Right atrium auricular region (tissue), 2 donors: ENCODE measurements around the gene PTPRD. TPM values are rescaled to one million over a fixed set of nuclear protein-coding genes. Genes with fewer than 3 reads are reported as not detected.

Experiments
- DNase-seq: peaks from one replicate; pipeline ENCODE4 v3.0.0-alpha.2; 2019; ENCODE audit warnings: low spot score
- H3K27ac ChIP-seq, 2 donors: fragments of 200-600 bp; sonication (generic); 1 replicate in 1 of 2; 2 replicates in 1 of 2; pipeline ENCODE4 v1.5.1; 2016 to 2019
- H3K27me3 ChIP-seq, 2 donors: fragments of 200-600 bp; sonication (generic); one replicate each; pipeline versions ENCODE4 v1.5.1 to v1.6.0; 2017 to 2019
- H3K36me3 ChIP-seq: fragments of 200-600 bp; sonication (generic); one replicate; pipeline ENCODE4 v1.5.1; 2016
- H3K4me1 ChIP-seq, 2 donors: fragments of 200-600 bp; sonication (generic); one replicate each; pipeline versions ENCODE4 v1.5.1 to v1.6.0; 2017 to 2019
- H3K4me3 ChIP-seq, 2 donors: fragments of 200-600 bp; sonication (generic); 1 replicate in 1 of 2; 2 replicates in 1 of 2; pipeline ENCODE4 v1.5.1; 2017 to 2019; ENCODE audit warnings: mild to moderate bottlenecking in 1 of 2, moderate library complexity in 1 of 2
- H3K9me3 ChIP-seq, 2 donors: fragments of 200-600 bp; sonication (generic); one replicate each; pipeline ENCODE4 v1.5.1; 2019
- total RNA-seq, 2 donors: library from RNA; depleted of rRNA; stranded (reverse); fragments of >200 nt; gene quantifications; one replicate each; pipeline ENCODE4 v1.1.0, GENCODE V29; 2016
- TF ChIP-seq, protein P1 (sequence below), 2 donors: fragments of 200-600 bp; sonication (generic); IDR thresholded peaks; one replicate each; pipeline ENCODE4 v1.5.1; 2019; ENCODE audit warnings: antibody characterized with exemption in 2 of 2

PTPRD gene
- total RNA-seq, 2 donors from 2014 or later, result 5.5 to 6.6 TPM

DNA sequence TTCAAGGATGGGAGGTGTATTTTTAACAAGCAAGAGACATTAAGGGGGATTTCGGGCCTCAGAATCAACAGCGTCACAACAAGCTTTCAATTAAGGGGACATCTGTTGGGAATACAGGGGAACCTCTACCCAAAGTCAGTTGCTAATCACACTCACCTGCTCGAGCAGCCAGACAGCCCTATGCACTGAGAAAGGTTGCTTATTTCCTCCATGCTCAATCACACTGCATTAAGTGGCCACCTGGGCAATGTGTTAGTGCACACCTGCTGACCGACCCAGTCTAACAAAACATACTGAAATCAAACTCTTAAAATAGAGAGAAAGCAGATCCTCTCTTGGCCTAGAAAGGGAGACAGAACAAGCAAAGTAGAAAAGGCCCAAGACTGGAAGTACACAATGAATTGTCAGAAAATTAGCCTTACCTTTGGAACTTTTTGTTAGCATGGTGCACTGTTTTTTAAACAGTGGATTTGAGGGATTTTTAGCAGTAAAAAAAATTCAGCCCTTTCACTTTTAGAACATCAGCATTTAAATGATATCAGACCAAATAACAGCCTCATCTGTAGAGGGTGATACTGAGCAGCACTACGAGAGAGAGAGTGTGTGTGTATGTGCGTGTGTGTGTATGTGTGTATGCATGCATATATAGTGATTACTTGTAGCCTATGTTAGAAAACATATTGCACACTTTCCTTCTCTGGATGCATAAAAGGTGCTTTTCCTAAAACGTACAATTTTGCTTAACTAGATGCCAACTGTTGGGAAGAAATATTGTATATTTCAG, 1694.7 kb downstream of the PTPRD start:
- Histone ChIP-seq H3K27ac (no peak overlapping the region), H3K36me3 (no peaks in the 10 kb centered on the region), H3K4me3 (no peak overlapping the region), H3K27me3 (no peaks in the 10 kb centered on the region), H3K4me1 (no peaks in the 10 kb centered on the region), H3K9me3 (no peaks in the 10 kb centered on the region)
- DNase-seq, result no peak
- TF ChIP-seq, protein P1, sequence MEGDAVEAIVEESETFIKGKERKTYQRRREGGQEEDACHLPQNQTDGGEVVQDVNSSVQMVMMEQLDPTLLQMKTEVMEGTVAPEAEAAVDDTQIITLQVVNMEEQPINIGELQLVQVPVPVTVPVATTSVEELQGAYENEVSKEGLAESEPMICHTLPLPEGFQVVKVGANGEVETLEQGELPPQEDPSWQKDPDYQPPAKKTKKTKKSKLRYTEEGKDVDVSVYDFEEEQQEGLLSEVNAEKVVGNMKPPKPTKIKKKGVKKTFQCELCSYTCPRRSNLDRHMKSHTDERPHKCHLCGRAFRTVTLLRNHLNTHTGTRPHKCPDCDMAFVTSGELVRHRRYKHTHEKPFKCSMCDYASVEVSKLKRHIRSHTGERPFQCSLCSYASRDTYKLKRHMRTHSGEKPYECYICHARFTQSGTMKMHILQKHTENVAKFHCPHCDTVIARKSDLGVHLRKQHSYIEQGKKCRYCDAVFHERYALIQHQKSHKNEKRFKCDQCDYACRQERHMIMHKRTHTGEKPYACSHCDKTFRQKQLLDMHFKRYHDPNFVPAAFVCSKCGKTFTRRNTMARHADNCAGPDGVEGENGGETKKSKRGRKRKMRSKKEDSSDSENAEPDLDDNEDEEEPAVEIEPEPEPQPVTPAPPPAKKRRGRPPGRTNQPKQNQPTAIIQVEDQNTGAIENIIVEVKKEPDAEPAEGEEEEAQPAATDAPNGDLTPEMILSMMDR (IDR thresholded peaks at IDR 0.05), result no peak

GRCh38 chr9:8916771-8917170, 1696.0 kb downstream of the PTPRD start:
- DNase-seq, result no peak
- TF ChIP-seq, protein P1 (IDR thresholded peaks at IDR 0.05), result no peak
- Histone ChIP-seq H3K4me3 (no peak overlapping the region), H3K36me3 (no peaks in the 10 kb centered on the region), H3K27me3 (no peaks in the 10 kb centered on the region), H3K9me3 (no peaks in the 10 kb centered on the region), H3K4me1 (no peaks in the 10 kb centered on the region), H3K27ac (no peak overlapping the region)

GRCh38 chr9:8907868-8908267, 1704.9 kb downstream of the PTPRD start:
- Histone ChIP-seq H3K4me3 (no peak overlapping the region), H3K36me3 (no peaks in the 10 kb centered on the region), H3K27ac (no peak overlapping the region), H3K4me1 (no peaks in the 10 kb centered on the region), H3K9me3 (no peaks in the 10 kb centered on the region), H3K27me3 (no peaks in the 10 kb centered on the region)
- TF ChIP-seq, protein P1 (IDR thresholded peaks at IDR 0.05), result no peak
- DNase-seq, result no peak

GRCh38 chr9:8905731-8906130, 1707.1 kb downstream of the PTPRD start:
- no peaks in the 10 kb centered on the region for H3K27me3 ChIP-seq
- no peak overlapping the region for H3K4me3 ChIP-seq
- TF ChIP-seq, protein P1 (IDR thresholded peaks at IDR 0.05), result no peak

DNA sequence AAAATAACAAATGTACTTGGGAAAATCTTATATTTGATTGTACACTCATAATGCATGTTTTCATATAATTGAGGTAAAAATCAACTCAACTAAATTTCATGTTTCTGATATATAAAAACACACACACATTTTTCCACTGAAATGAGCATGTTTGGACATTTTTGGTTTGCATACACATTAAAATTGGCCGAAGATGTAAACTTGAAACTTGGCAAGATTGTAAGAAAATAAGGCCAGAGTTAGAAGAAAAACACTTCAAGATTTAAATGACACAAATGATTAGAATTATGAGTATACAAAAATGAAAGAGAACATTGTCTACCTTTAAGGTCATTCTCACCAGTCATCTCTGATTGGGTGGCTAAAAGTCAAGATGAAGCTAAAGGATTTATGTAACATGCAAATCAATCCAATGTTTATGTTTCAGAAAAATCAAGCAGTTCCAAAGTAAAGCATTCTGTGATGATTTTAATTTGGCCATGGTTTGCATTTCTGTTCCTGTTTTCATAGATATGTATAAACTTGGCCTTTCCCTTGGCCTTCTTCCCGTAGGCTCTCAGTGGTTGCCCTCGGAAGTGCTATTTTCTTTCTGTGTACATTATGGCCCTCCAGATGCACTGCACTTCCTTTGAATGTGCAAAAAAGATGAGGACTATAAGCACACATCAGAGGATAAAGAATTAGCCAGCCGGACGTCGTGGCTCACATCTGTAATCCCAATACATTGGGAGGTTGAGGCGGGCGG, 1707.9 kb downstream of the PTPRD start:
- no peak for DNase-seq
- TF ChIP-seq, protein P1 (IDR thresholded peaks at IDR 0.05), result no peak
- Histone ChIP-seq H3K9me3 (no peaks in the 10 kb centered on the region), H3K36me3 (no peaks in the 10 kb centered on the region), H3K27ac (no peak overlapping the region), H3K27me3 (no peaks in the 10 kb centered on the region), H3K4me1 (no peaks in the 10 kb centered on the region), H3K4me3 (no peak overlapping the region)

More at GRCh38 chr9:8905731-8906130, 1707.1 kb downstream of the PTPRD start:
- Histone ChIP-seq H3K4me1 (no peaks in the 10 kb centered on the region), H3K9me3 (no peaks in the 10 kb centered on the region), H3K27ac (no peak overlapping the region), H3K36me3 (no peaks in the 10 kb centered on the region)
- DNase-seq, result no peak
